D721Med (cell line): Measurements from ENCODE around the gene TNK1.
"Not testable (repeated sequence)": the region's sequence is repeated elsewhere in the genome, so short reads cannot be mapped to it uniquely, and the experiment has no call there.

Experiments used
- DNase-seq: peaks from one replicate; pipeline ENCODE4 v3.0.0; 2011; ENCODE audit warnings: low spot score; ENCODE audit not compliant: insufficient read length
- FAIRE-seq: peaks from 2 replicates; lab custom pipeline; 2011; peaks lifted over from hg19 to GRCh38; lab: Jason Lieb, UNC
- CTCF ChIP-seq: IDR thresholded peaks from 2 replicates; pipeline ENCODE4 v1.5.1; 2012; ENCODE audit warnings: mild to moderate bottlenecking, control low read depth; ENCODE audit not compliant: insufficient read depth; ENCODE audit errors: missing control alignments

Gene TNK1

GRCh38 chr17:7380855-7381683 lies at the start of gene TNK1:
Gene TNK1 (plus strand): TSS chr17:7381089. CDS start chr17:7382927, 1,838 bp downstream.
- FAIRE-seq, result no peak
- no peak for TF ChIP-seq CTCF
- DNase-seq, result peak; percentile 90

GRCh38 chr17:7332111-7332510 lies 48.8 kb upstream of the TNK1 start:
- FAIRE-seq (no peak), DNase-seq (no peak)
- TF ChIP-seq CTCF, result no peak

- FAIRE-seq, DNase-seq: not testable (repeated sequence)
These were observed 48.3 kb upstream of the TNK1 start for GRCh38 chr17:7332600-7333069.

GRCh38 chr17:7334938-7335538 lies 45.9 kb upstream of the TNK1 start:
- FAIRE-seq, result no peak

GRCh38 chr17:7335765-7336164 lies 45.1 kb upstream of the TNK1 start:
- FAIRE-seq, DNase-seq: not testable (repeated sequence)

More at GRCh38 chr17:7334938-7335538, 45.9 kb upstream of the TNK1 start:
- TF ChIP-seq CTCF, result no peak
- DNase-seq, result no peak

- DNase-seq, result no peak
- TF ChIP-seq CTCF, result no peak
- no peak for FAIRE-seq
These were observed 44.4 kb upstream of the TNK1 start, which contains the start of gene ACAP1 for GRCh38 chr17:7336240-7337175. Gene ACAP1 (plus strand): TSS chr17:7336529. CDS start chr17:7336735, 206 bp downstream.

GRCh38 chr17:7337600-7337999 lies 43.3 kb upstream of the TNK1 start:
- not testable (repeated sequence) for FAIRE-seq, DNase-seq

- FAIRE-seq, result no peak
- no peak for DNase-seq
- no peak for TF ChIP-seq CTCF
These were observed 40.7 kb upstream of the TNK1 start for GRCh38 chr17:7340179-7340578.
